ENCODE measurements around the gene TMEM9.

GRCh38 chr1:201190005-201190404 is 35.7 kb upstream of the TMEM9 start:
- TF ChIP-seq EZH2 (IDR thresholded peaks at IDR 0.05; ENCODE audit: insufficient read depth, poor library complexity, severe bottlenecking) (no peak), EZH2phosphoT487 (IDR thresholded peaks at IDR 0.05; ENCODE audit: insufficient read depth, low read depth) (no peak)
